HepG2 (cell line): ENCODE measurements around the gene RP2. TPM values are rescaled to one million over a fixed set of nuclear protein-coding genes. Genes with fewer than 3 reads are reported as not detected.

Source experiments
- ARID2 ChIP-seq: sonication (generic); formaldehyde crosslinking; IDR thresholded peaks from 2 replicates; pipeline ENCODE4 v1.8.1; 2022; ENCODE audit warnings: mild to moderate bottlenecking, missing genetic modification reagents, borderline replicate concordance
- GATAD2A ChIP-seq: IDR thresholded peaks from 2 replicates; pipeline ENCODE4 v1.6.1; 2016
- GFI1 ChIP-seq: sonication (generic); formaldehyde crosslinking; IDR thresholded peaks from 2 replicates; pipeline ENCODE4 v1.5.0; 2020; ENCODE audit warnings: missing genetic modification reagents, mild to moderate bottlenecking, borderline replicate concordance
- NFYB ChIP-seq: sonication (generic); formaldehyde crosslinking; IDR thresholded peaks from 2 replicates; pipeline ENCODE4 v1.4.0; 2020; ENCODE audit warnings: missing genetic modification reagents
- NONO ChIP-seq, 2 experiments: fragments of 450-650 bp in 1 of 2; sonication (generic) in 1 of 2; formaldehyde crosslinking in 1 of 2; IDR thresholded peaks in 1 of 2; conservative IDR thresholded peaks in 1 of 2; 2 replicates each; pipeline versions ENCODE4 v1.6.1 to v1.8.0; 2017 to 2022; ENCODE audit warnings: mild to moderate bottlenecking in 1 of 2, missing genetic modification reagents in 1 of 2, moderate library complexity in 1 of 2
- RCOR2 ChIP-seq: IDR thresholded peaks from 2 replicates; pipeline ENCODE4 v1.6.1; 2016; ENCODE audit warnings: missing biosample characterization, missing genetic modification reagents
- RELA ChIP-seq: sonication (generic); formaldehyde crosslinking; IDR thresholded peaks from 2 replicates; pipeline ENCODE4 v1.4.0; 2020; ENCODE audit warnings: missing genetic modification reagents
- REXO4 ChIP-seq: sonication (generic); formaldehyde crosslinking; IDR thresholded peaks from 2 replicates; pipeline ENCODE4 v1.8.0; 2022; ENCODE audit warnings: missing genetic modification reagents, mild to moderate bottlenecking, borderline replicate concordance
- TCF7L2 ChIP-seq: IDR thresholded peaks from 2 replicates; pipeline ENCODE4 v1.6.1; 2011; ENCODE audit warnings: mild to moderate bottlenecking, low read depth, low read length, moderate library complexity
- USF2 ChIP-seq, 2 experiments: sonication (generic) in 1 of 2; formaldehyde crosslinking in 1 of 2; IDR thresholded peaks; 2 replicates each; pipeline versions ENCODE4 v1.5.1 to v1.6.1; 2011 to 2020; ENCODE audit warnings: borderline replicate concordance in 1 of 2, low read depth in 1 of 2, low read length in 1 of 2, mild to moderate bottlenecking in 1 of 2, missing genetic modification reagents in 1 of 2, moderate library complexity in 1 of 2
- YEATS2 ChIP-seq: sonication (generic); formaldehyde crosslinking; IDR thresholded peaks from 2 replicates; pipeline ENCODE4 v1.4.0; 2020; ENCODE audit warnings: missing genetic modification reagents, borderline replicate concordance
- ZFY ChIP-seq: sonication (generic); formaldehyde crosslinking; IDR thresholded peaks from 2 replicates; pipeline ENCODE4 v1.4.0; 2020; ENCODE audit warnings: missing genetic modification reagents
- ZNF20 ChIP-seq: sonication (generic); formaldehyde crosslinking; IDR thresholded peaks from 2 replicates; pipeline ENCODE4 v1.4.0; 2020; ENCODE audit warnings: mild to moderate bottlenecking, moderate library complexity, missing genetic modification reagents
- ZNF234 ChIP-seq: sonication (generic); formaldehyde crosslinking; conservative IDR thresholded peaks from 2 replicates; pipeline ENCODE4 v1.5.1; 2020; ENCODE audit warnings: mild to moderate bottlenecking, missing genetic modification reagents
- ZNF235 ChIP-seq: sonication (generic); formaldehyde crosslinking; IDR thresholded peaks from 2 replicates; pipeline ENCODE4 v1.8.1; 2023; ENCODE audit warnings: mild to moderate bottlenecking, missing genetic modification reagents, borderline replicate concordance
- ZNF251 ChIP-seq: sonication (generic); formaldehyde crosslinking; IDR thresholded peaks from 2 replicates; pipeline ENCODE4 v1.9.0; 2021; ENCODE audit warnings: mild to moderate bottlenecking, missing genetic modification reagents
- ZNF253 ChIP-seq: sonication (generic); formaldehyde crosslinking; IDR thresholded peaks from 2 replicates; pipeline ENCODE4 v1.8.0; 2022; ENCODE audit warnings: mild to moderate bottlenecking, missing genetic modification reagents, borderline replicate concordance
- polyA plus RNA-seq, 8 experiments: library from polyadenylated mRNA; depleted of rRNA in 3 of 8; stranded (reverse) in 7 of 8; unstranded in 1 of 8; fragments of >200 nt; fragmentation: Illumina TruSeq in 4 of 8; extraction: Trizol in 4 of 8; gene quantifications; 2 replicates each; pipeline versions ENCODE4 v1.2.1 to v1.2.3, GENCODE V29; 2011 to 2016; ENCODE audit warnings: low read depth in 4 of 8, missing spikeins in 1 of 8, mixed read lengths in 1 of 8; ENCODE audit not compliant: insufficient read depth in 1 of 8
- total RNA-seq, 5 experiments: library from RNA; depleted of rRNA; stranded (reverse); fragments of >200 nt; fragmentation: Illumina TruSeq; extraction: Trizol; gene quantifications; 2 replicates each; pipeline ENCODE4 v1.2.3, GENCODE V29; 2016; ENCODE audit warnings: low read depth in 1 of 5
- TF ChIP-seq, protein P1 (sequence below): fragments of 450-650 bp; IDR thresholded peaks from 2 replicates; pipeline ENCODE4 v1.6.1; 2017; ENCODE audit warnings: mild to moderate bottlenecking
- TF ChIP-seq, protein P2 (sequence below): sonication (generic); formaldehyde crosslinking; IDR thresholded peaks from 2 replicates; pipeline ENCODE4 v1.4.0; 2020; ENCODE audit warnings: mild to moderate bottlenecking, missing genetic modification reagents
- TF ChIP-seq, protein P3 (sequence below): sonication (generic); formaldehyde crosslinking; IDR thresholded peaks from 2 replicates; pipeline ENCODE4 v1.4.0; 2020; ENCODE audit warnings: missing genetic modification reagents
- TF ChIP-seq, protein P4 (sequence below): sonication (generic); formaldehyde crosslinking; IDR thresholded peaks from 2 replicates; pipeline ENCODE4 v1.4.0; 2020; ENCODE audit warnings: missing genetic modification reagents

Gene RP2
- total and polyA plus RNA-seq, 2 of the 13 experiments (the other 11 are each of a cell fraction or from before 2014, with no cell fraction given): 5.0 to 9.9 TPM

- TF ChIP-seq, protein P1, sequence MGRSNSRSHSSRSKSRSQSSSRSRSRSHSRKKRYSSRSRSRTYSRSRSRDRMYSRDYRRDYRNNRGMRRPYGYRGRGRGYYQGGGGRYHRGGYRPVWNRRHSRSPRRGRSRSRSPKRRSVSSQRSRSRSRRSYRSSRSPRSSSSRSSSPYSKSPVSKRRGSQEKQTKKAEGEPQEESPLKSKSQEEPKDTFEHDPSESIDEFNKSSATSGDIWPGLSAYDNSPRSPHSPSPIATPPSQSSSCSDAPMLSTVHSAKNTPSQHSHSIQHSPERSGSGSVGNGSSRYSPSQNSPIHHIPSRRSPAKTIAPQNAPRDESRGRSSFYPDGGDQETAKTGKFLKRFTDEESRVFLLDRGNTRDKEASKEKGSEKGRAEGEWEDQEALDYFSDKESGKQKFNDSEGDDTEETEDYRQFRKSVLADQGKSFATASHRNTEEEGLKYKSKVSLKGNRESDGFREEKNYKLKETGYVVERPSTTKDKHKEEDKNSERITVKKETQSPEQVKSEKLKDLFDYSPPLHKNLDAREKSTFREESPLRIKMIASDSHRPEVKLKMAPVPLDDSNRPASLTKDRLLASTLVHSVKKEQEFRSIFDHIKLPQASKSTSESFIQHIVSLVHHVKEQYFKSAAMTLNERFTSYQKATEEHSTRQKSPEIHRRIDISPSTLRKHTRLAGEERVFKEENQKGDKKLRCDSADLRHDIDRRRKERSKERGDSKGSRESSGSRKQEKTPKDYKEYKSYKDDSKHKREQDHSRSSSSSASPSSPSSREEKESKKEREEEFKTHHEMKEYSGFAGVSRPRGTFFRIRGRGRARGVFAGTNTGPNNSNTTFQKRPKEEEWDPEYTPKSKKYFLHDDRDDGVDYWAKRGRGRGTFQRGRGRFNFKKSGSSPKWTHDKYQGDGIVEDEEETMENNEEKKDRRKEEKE: no peak
- TF ChIP-seq ZNF20: no peak
- TF ChIP-seq ZNF234 (CRISPR knock-in tag): no peak
- TF ChIP-seq ZFY: no peak
- peak; percentile 58 for TF ChIP-seq GFI1 (CRISPR knock-in tag)
- TF ChIP-seq, protein P2, sequence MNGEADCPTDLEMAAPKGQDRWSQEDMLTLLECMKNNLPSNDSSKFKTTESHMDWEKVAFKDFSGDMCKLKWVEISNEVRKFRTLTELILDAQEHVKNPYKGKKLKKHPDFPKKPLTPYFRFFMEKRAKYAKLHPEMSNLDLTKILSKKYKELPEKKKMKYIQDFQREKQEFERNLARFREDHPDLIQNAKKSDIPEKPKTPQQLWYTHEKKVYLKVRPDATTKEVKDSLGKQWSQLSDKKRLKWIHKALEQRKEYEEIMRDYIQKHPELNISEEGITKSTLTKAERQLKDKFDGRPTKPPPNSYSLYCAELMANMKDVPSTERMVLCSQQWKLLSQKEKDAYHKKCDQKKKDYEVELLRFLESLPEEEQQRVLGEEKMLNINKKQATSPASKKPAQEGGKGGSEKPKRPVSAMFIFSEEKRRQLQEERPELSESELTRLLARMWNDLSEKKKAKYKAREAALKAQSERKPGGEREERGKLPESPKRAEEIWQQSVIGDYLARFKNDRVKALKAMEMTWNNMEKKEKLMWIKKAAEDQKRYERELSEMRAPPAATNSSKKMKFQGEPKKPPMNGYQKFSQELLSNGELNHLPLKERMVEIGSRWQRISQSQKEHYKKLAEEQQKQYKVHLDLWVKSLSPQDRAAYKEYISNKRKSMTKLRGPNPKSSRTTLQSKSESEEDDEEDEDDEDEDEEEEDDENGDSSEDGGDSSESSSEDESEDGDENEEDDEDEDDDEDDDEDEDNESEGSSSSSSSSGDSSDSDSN (CRISPR knock-in tag): no peak
- TF ChIP-seq ZNF253 (CRISPR knock-in tag): no peak
- TF ChIP-seq NFYB (CRISPR knock-in tag): no peak
- TF ChIP-seq, protein P3, sequence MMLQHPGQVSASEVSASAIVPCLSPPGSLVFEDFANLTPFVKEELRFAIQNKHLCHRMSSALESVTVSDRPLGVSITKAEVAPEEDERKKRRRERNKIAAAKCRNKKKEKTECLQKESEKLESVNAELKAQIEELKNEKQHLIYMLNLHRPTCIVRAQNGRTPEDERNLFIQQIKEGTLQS (CRISPR knock-in tag): peak; percentile 59; the same call in 1 of the 2 replicates
- TF ChIP-seq REXO4 (CRISPR knock-in tag): no peak
- TF ChIP-seq, protein P4, sequence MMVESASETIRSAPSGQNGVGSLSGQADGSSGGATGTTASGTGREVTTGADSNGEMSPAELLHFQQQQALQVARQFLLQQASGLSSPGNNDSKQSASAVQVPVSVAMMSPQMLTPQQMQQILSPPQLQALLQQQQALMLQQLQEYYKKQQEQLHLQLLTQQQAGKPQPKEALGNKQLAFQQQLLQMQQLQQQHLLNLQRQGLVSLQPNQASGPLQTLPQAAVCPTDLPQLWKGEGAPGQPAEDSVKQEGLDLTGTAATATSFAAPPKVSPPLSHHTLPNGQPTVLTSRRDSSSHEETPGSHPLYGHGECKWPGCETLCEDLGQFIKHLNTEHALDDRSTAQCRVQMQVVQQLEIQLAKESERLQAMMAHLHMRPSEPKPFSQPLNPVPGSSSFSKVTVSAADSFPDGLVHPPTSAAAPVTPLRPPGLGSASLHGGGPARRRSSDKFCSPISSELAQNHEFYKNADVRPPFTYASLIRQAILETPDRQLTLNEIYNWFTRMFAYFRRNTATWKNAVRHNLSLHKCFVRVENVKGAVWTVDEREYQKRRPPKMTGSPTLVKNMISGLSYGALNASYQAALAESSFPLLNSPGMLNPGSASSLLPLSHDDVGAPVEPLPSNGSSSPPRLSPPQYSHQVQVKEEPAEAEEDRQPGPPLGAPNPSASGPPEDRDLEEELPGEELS (CRISPR knock-in tag): peak; percentile 65
- TF ChIP-seq TCF7L2: no peak
- TF ChIP-seq NONO (IDR thresholded peaks at IDR 0.05): no peak
- TF ChIP-seq NONO (CRISPR knock-in tag; conservative IDR thresholded peaks at IDR 0.05): no peak
- no peak for TF ChIP-seq YEATS2 (CRISPR knock-in tag)
- TF ChIP-seq ZNF251 (CRISPR knock-in tag): no peak
- no peak for TF ChIP-seq ZNF235 (CRISPR knock-in tag)
- TF ChIP-seq RCOR2 (CRISPR knock-in tag): peak; percentile 38; the same call in 1 of the 2 replicates
- no peak for TF ChIP-seq USF2 (IDR thresholded peaks at IDR 0.05; ENCODE audit: low read depth, low read length)
- TF ChIP-seq USF2 (CRISPR knock-in tag; IDR thresholded peaks at IDR 0.05; ENCODE audit: borderline replicate concordance): no peak
- TF ChIP-seq ARID2 (CRISPR knock-in tag): no peak
- peak; percentile 73 for TF ChIP-seq GATAD2A (CRISPR knock-in tag)
- no peak for TF ChIP-seq RELA
Measured at GRCh38 chrX:46812445-46812844, 24.4 kb upstream of the RP2 start (continued).
